Measurements from ENCODE around the gene LARP4B. TPM values are rescaled to one million over a fixed set of nuclear protein-coding genes. Genes with fewer than 3 reads are reported as not detected.

The LARP4B gene
- total RNA-seq, 1 donor from 2014 or later = 78.3 TPM

- Histone ChIP-seq H3K4me3 (no peak overlapping the region), H3K27me3 (no peaks in the 10 kb centered on the region), H3K4me1 (peaks cover 5% of the 10 kb centered on the region), H3K36me3 (peaks cover 0 to 15% of the 10 kb centered on the region in 2 donors), H3K9me3 (no peaks in the 10 kb centered on the region), H3K27ac (no peak overlapping the region)
- intact Hi-C loops (cut with DNase I) = no loop called here
- TF ChIP-seq POLR2A (IDR thresholded peaks at IDR 0.05) (no peak), CTCF (IDR thresholded peaks at IDR 0.05) (no peak), POLR2AphosphoS5 (IDR thresholded peaks at IDR 0.05; ENCODE audit: insufficient read depth in 1 of 2, low read depth in 1 of 2) (no peak)
- no peak for DNase-seq (ENCODE audit: extremely low spot score in 2 of 2)
Measured at GRCh38 chr10:804191-804781, 127.2 kb downstream of the LARP4B start.

- H3K4me1 ChIP-seq = peaks cover 5% of the 10 kb centered on the region
- intact Hi-C loops (cut with DNase I) = no loop called here
- H3K4me3 ChIP-seq = no peak overlapping the region
- no peak for DNase-seq (ENCODE audit: extremely low spot score in 2 of 2)
- H3K9me3 ChIP-seq = no peaks in the 10 kb centered on the region
- no peak overlapping the region for H3K27ac ChIP-seq
- H3K36me3 ChIP-seq = peaks cover 0 to 13% of the 10 kb centered on the region in 2 donors
- TF ChIP-seq POLR2AphosphoS5 (IDR thresholded peaks at IDR 0.05; ENCODE audit: insufficient read depth in 1 of 2, low read depth in 1 of 2) (no peak), POLR2A (IDR thresholded peaks at IDR 0.05) (no peak), CTCF (IDR thresholded peaks at IDR 0.05) (no peak)
- H3K27me3 ChIP-seq = no peaks in the 10 kb centered on the region
Measured at GRCh38 chr10:803041-803741, 128.3 kb downstream of the LARP4B start.

- intact Hi-C loops (cut with DNase I) = no loop called here
- Histone ChIP-seq H3K27ac (no peak overlapping the region), H3K27me3 (no peaks in the 10 kb centered on the region), H3K4me3 (no peak overlapping the region), H3K4me1 (peaks cover 5% of the 10 kb centered on the region), H3K36me3 (peaks cover 0 to 7% of the 10 kb centered on the region in 2 donors), H3K9me3 (no peaks in the 10 kb centered on the region)
- no peak for DNase-seq (ENCODE audit: extremely low spot score in 2 of 2)
- TF ChIP-seq POLR2A (IDR thresholded peaks at IDR 0.05) = no peak
Measured at GRCh38 chr10:802506-802905, 129.0 kb downstream of the LARP4B start.

- Histone ChIP-seq H3K27me3 (no peaks in the 10 kb centered on the region), H3K4me3 (no peak overlapping the region), H3K27ac (no peak overlapping the region), H3K36me3 (no peaks in the 10 kb centered on the region), H3K4me1 (no peaks in the 10 kb centered on the region), H3K9me3 (no peaks in the 10 kb centered on the region)
- DNase-seq (ENCODE audit: extremely low spot score in 2 of 2) = no peak
- intact Hi-C loops (cut with DNase I) = no loop called here
- TF ChIP-seq CTCF (IDR thresholded peaks at IDR 0.05) (no peak), POLR2AphosphoS5 (IDR thresholded peaks at IDR 0.05; ENCODE audit: insufficient read depth in 1 of 2, low read depth in 1 of 2) (no peak), POLR2A (IDR thresholded peaks at IDR 0.05) (no peak)
Measured at GRCh38 chr10:797179-797578, 134.3 kb downstream of the LARP4B start.

- no peak overlapping the region for H3K4me3 ChIP-seq
- no peaks in the 10 kb centered on the region for H3K4me1 ChIP-seq
- no peaks in the 10 kb centered on the region for H3K9me3 ChIP-seq
- H3K27me3 ChIP-seq = no peaks in the 10 kb centered on the region
- TF ChIP-seq CTCF (IDR thresholded peaks at IDR 0.05) = no peak
- no peak for TF ChIP-seq POLR2A (IDR thresholded peaks at IDR 0.05)
- no peak for TF ChIP-seq POLR2AphosphoS5 (IDR thresholded peaks at IDR 0.05; ENCODE audit: insufficient read depth in 1 of 2, low read depth in 1 of 2)
- H3K27ac ChIP-seq = no peak overlapping the region
- intact Hi-C loops (cut with DNase I) = no loop called here
- DNase-seq (ENCODE audit: extremely low spot score in 2 of 2) = no peak
- H3K36me3 ChIP-seq = no peaks in the 10 kb centered on the region
Measured at GRCh38 chr10:796233-796632, 135.3 kb downstream of the LARP4B start.

Data from vagina (tissue), 2 donors.